ENCODE measurements around the gene CUZD1. TPM values are rescaled to one million over a fixed set of nuclear protein-coding genes. Genes with fewer than 3 reads are reported as not detected.

CUZD1 gene
- total and polyA plus RNA-seq, 4 donors: 0.29 to 1.5 (median 0.97) TPM

GRCh38 chr10:122802282-122802681, 43.4 kb downstream of the CUZD1 start:
- WGBS, 2 donors: 90 to 94% methylated on average over 7 of the region's 7 CpGs
- H3K4me3 ChIP-seq: no peak overlapping the region
- H3K27me3 ChIP-seq (ENCODE audit: control insufficient read depth in 3 of 3, insufficient read depth in 3 of 3, low read length in 2 of 3): no peaks in the 10 kb centered on the region
- no peaks in the 10 kb centered on the region for H3K4me1 ChIP-seq (ENCODE audit: control insufficient read depth in 5 of 5, insufficient read depth in 5 of 5, low read length in 5 of 5)
- peaks cover 0 to 4% (median 0%) of the 10 kb centered on the region in 4 donors for H3K9me3 ChIP-seq (ENCODE audit: control insufficient read depth in 4 of 4, insufficient read depth in 3 of 4, low read length in 3 of 4)
- no peak for TF ChIP-seq CTCF (IDR thresholded peaks at IDR 0.05; ENCODE audit: control extremely low read depth, extremely low read depth)
- no peak overlapping the region for H3K27ac ChIP-seq (ENCODE audit: low read depth in 1 of 2, low read length in 1 of 2)
- no peak overlapping the region for H3K9ac ChIP-seq (ENCODE audit: insufficient read depth in 1 of 2, low read length in 2 of 2)
- DNase-seq (no peak), ATAC-seq (ENCODE audit: insufficient read depth, low FRiP score) (no peak)
- no peaks in the 10 kb centered on the region for H3K36me3 ChIP-seq (ENCODE audit: control insufficient read depth in 4 of 4, insufficient read depth in 4 of 4, low read length in 4 of 4)

GRCh38 chr10:122798704-122799231, 46.9 kb downstream of the CUZD1 start:
- peaks cover 0 to 4% (median 0%) of the 10 kb centered on the region in 3 donors for H3K27me3 ChIP-seq (ENCODE audit: control insufficient read depth in 3 of 3, insufficient read depth in 3 of 3, low read length in 2 of 3)
- no peak overlapping the region for H3K27ac ChIP-seq (ENCODE audit: low read depth in 1 of 2, low read length in 1 of 2)
- WGBS, 2 donors: 80 to 92% methylated on average over 12 of the region's 12 CpGs
- no peak for ATAC-seq (ENCODE audit: insufficient read depth, low FRiP score)
- H3K4me3 ChIP-seq: no peak overlapping the region
- no peak for DNase-seq
- H3K4me1 ChIP-seq (ENCODE audit: control insufficient read depth in 5 of 5, insufficient read depth in 5 of 5, low read length in 5 of 5): no peaks in the 10 kb centered on the region
- peaks cover 0 to 4% (median 0%) of the 10 kb centered on the region in 4 donors for H3K9me3 ChIP-seq (ENCODE audit: control insufficient read depth in 4 of 4, insufficient read depth in 3 of 4, low read length in 3 of 4)
- no peaks in the 10 kb centered on the region for H3K36me3 ChIP-seq (ENCODE audit: control insufficient read depth in 4 of 4, insufficient read depth in 4 of 4, low read length in 4 of 4)
- no peak overlapping the region for H3K9ac ChIP-seq (ENCODE audit: insufficient read depth in 1 of 2, low read length in 2 of 2)
- no peak for TF ChIP-seq CTCF (IDR thresholded peaks at IDR 0.05; ENCODE audit: control extremely low read depth, extremely low read depth)

GRCh38 chr10:122796796-122797195, 48.9 kb downstream of the CUZD1 start:
- Histone ChIP-seq H3K27ac (ENCODE audit: low read depth in 1 of 2, low read length in 1 of 2) (no peak overlapping the region), H3K9me3 (ENCODE audit: control insufficient read depth in 4 of 4, insufficient read depth in 3 of 4, low read length in 3 of 4) (peaks cover 0 to 5% (median 0%) of the 10 kb centered on the region in 4 donors), H3K27me3 (ENCODE audit: control insufficient read depth in 3 of 3, insufficient read depth in 3 of 3, low read length in 2 of 3) (peaks cover 0 to 7% (median 0%) of the 10 kb centered on the region in 3 donors), H3K36me3 (ENCODE audit: control insufficient read depth in 4 of 4, insufficient read depth in 4 of 4, low read length in 4 of 4) (no peaks in the 10 kb centered on the region), H3K9ac (ENCODE audit: insufficient read depth in 1 of 2, low read length in 2 of 2) (no peak overlapping the region), H3K4me1 (ENCODE audit: control insufficient read depth in 5 of 5, insufficient read depth in 5 of 5, low read length in 5 of 5) (no peaks in the 10 kb centered on the region), H3K4me3 (no peak overlapping the region)
- 59 to 70% methylated on average over 2 of the region's 2 CpGs for WGBS, 2 donors
- no peak for ATAC-seq (ENCODE audit: insufficient read depth, low FRiP score)
- TF ChIP-seq CTCF (IDR thresholded peaks at IDR 0.05; ENCODE audit: control extremely low read depth, extremely low read depth): no peak
- no peak for DNase-seq

GRCh38 chr10:122795924-122796323, 49.7 kb downstream of the CUZD1 start:
- no peak overlapping the region for H3K9ac ChIP-seq (ENCODE audit: insufficient read depth in 1 of 2, low read length in 2 of 2)
- ATAC-seq (ENCODE audit: insufficient read depth, low FRiP score) (no peak), DNase-seq (no peak)
- no peaks in the 10 kb centered on the region for H3K36me3 ChIP-seq (ENCODE audit: control insufficient read depth in 4 of 4, insufficient read depth in 4 of 4, low read length in 4 of 4)
- 69 to 75% methylated on average over 5 of the region's 5 CpGs for WGBS, 2 donors
- H3K4me3 ChIP-seq: no peak overlapping the region
- H3K27ac ChIP-seq (ENCODE audit: low read depth in 1 of 2, low read length in 1 of 2): no peak overlapping the region
- no peaks in the 10 kb centered on the region for H3K4me1 ChIP-seq (ENCODE audit: control insufficient read depth in 5 of 5, insufficient read depth in 5 of 5, low read length in 5 of 5)
- H3K9me3 ChIP-seq (ENCODE audit: control insufficient read depth in 4 of 4, insufficient read depth in 3 of 4, low read length in 3 of 4): peaks cover 0 to 5% (median 0%) of the 10 kb centered on the region in 4 donors
- no peak for TF ChIP-seq CTCF (IDR thresholded peaks at IDR 0.05; ENCODE audit: control extremely low read depth, extremely low read depth)
- H3K27me3 ChIP-seq (ENCODE audit: control insufficient read depth in 3 of 3, insufficient read depth in 3 of 3, low read length in 2 of 3): peaks cover 0 to 7% (median 0%) of the 10 kb centered on the region in 3 donors

All from lung (tissue), 12 donors.